HG03066 (cell line): ENCODE data around the gene BRINP1.

Experiments used
- ATAC-seq: cut with Tn5 transposase; IDR thresholded peaks from one replicate; pipeline ENCODE4 v1.9.1; 2021; ENCODE audit warnings: low read depth; ENCODE audit not compliant: unreplicated experiment

Gene BRINP1

DNA sequence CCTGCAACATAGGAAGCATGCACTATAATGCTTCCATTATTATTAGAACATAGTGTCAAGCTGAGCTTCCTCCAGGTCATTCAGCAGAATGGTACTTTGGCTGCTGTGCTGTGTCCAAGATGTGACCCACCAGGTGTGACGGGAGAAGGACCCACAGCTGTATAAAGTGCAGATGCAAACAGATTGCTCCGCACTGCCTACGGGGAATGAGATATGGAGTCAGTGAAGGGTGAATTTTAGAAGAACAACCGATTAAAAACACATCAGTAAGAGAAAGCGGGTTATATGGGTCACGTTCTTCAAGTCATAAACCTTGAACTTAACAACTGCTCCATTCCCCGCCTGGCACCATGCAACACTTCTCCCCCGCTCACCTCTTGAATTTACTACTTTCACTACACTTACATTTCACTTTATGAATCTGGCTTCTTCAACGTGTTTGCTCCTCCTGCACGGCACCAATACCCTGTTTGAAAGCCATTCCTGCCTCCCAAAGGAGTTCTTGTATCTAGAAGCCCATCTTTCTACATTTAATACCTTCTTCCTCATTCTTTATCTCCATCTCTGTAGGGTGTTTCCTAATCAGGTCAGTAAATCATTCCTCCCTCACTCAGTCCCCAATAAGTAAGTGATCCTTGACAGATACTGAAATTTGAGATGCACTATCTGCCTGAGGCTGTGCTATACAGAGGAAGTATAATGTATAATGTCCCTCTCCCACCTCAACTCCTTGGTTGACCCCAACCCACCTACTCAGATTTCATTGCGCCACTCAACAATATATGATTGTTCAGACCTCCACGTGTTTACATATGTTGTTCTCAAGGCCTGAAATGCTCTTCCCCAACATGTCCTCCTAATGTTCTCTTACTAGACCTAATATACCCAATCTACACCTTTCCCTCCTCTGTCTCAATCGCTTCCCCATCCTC, 25.9 kb downstream of the BRINP1 start:
- ATAC-seq, result no peak

DNA sequence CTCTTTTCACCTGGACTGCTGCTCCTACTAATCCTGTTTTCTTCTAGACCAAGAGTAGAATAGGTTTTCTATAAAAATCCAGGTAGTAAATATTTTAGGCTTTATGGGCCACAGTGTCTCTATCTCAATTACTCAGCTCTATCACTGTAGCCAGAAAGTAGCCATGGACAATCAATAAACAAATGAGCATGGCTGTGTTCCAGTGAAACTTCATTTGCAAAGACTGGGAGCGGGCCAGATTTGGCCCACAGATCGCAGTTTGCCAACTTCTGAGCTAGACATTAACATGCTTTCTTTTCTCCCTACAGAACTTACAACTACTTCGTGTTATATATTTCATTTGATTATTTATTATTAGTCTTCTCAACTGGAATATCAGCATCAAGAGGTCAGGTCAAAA, 30.2 kb downstream of the BRINP1 start:
- ATAC-seq, result no peak

- ATAC-seq, result no peak
Measured at GRCh38 chr9:119337573-119337972, 31.7 kb downstream of the BRINP1 start.

DNA sequence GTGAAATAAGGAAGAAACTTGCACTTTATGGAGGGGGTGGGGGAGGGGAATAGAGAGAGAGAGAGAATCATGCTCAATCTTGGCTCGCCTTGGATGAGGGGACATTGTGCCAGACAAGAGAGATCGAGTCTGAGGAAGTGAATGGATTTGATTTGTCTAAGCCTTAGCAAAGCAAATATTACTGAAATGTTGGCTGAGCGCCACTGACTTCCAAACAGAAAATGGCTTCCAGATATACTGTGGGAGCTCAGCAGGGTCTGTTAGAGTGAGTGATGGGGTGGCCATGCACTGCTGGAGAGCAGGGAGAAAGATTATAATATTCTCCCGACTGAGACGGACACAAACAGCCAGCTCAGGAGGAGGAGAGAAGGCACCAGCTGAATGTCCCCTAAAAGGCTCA, 34.5 kb downstream of the BRINP1 start:
- no peak for ATAC-seq

DNA sequence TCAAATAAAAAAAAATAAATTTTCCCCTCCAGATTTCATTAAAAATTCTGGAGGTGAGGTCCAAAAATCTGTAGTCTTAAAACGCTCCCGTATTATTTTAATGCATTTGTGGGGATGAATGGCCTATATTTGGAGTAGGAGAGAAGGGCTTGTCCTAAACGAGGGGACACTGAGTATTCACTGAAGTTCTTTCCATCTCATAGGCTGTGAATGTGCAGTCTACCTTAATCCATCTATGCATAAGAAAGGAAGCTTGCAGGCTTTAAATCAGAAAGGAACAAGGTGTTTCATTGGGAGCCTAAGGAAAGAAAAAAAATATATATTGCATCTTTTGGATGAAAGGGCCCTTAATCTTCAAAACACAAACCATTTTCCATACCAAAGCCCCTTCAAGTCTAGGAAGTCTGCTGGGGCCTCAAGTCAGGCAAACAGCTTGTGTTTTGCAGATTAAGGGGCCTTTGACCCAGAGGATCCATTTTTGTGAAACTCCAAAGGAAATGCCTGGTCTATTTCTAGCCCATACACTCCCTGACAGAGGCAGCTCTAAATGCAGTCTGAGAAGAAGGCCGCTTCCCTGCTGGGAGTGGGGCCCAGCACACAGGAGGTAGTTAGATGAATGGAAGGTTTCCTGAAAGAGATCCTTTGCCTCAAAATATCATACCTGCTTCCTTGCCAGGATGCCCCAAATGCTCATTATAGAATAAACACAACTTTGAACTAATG, 35.6 kb downstream of the BRINP1 start:
- no peak for ATAC-seq

DNA sequence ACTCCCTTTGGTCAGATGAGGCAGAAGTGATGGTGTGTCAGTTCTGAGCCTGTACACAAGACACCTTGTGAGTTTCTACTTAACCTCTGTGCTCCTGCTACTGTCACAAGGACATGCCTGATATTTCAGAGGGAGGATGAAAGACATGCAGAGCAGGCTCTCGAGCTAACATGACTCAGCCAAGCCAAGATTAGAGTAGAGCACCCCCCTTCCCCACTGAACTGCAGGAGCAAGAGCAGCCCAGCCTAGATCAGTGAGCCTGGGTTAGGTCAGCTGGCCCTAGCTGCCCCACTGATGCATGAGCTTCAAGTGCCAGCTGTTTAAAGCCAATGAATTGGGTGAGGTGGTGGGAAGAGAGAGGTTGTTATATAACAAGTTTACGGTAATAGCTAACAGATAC, 36.7 kb downstream of the BRINP1 start:
- no peak for ATAC-seq

- ATAC-seq, result no peak
Measured at GRCh38 chr9:119322184-119322583, 47.1 kb downstream of the BRINP1 start.

- ATAC-seq, result no peak
Measured at GRCh38 chr9:119318371-119318770, 50.9 kb downstream of the BRINP1 start.

DNA sequence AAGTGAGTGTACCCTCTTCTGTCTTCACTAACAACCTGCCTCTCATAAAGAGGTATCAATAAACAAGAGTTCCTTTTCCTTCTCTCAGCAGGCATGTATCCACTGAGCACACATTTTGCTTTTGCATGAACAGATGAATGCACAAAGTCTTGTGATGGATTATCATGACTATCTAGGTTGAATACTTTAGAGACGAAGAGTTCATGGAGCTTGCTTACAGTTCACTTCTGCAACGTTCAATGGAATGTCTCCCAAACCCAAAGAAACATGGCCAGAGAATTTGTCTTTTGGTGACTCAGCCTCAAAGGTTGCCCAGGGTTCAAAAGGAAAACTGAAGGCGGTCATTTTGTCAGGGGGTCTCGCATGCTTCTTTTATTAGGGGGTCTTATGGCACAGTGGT, 55.4 kb downstream of the BRINP1 start:
- ATAC-seq, result no peak

DNA sequence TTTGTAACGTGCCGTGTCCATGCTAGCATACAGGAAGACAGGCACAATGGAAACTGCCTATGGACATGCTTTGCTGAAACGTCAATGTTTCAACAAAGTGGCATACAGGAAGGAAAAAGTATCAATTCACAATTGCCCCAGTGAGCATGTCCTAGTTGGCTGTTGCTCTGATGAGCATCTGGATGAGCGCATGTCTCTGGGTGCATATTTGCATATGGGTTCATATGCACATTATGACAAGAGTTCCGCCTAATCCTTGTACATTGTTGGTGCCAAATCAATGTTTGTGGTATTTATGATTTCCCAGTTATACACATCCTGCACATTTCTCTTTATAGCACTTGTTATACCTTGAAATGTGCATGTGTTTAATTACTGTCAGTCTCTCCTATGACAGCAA, 58.5 kb downstream of the BRINP1 start:
- ATAC-seq, result no peak

DNA sequence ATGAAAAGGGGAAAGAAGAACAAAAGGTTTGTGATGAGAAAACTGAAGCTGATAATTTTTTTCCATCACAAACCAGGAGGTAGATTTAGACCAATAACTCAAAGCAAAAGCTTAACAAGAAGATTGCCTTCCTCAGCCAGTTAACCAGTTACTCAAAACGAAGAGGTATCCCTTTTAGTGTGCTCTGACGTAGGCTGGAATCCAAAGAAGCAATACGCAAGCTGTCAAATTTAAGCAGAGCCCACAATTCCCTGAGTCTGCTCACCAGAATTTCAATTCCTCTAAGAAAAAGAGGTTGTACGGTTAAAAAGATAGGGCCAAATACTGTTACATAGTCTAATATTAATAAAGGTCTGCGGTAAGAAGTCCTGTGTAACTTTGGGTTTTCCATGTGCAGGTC, 61.8 kb downstream of the BRINP1 start:
- no peak for ATAC-seq

- no peak for ATAC-seq
Measured at GRCh38 chr9:119304555-119304954, 64.7 kb downstream of the BRINP1 start.

GRCh38 chr9:119302988-119303698, 66.1 kb downstream of the BRINP1 start:
- ATAC-seq, result no peak

GRCh38 chr9:119298076-119298853, 71.0 kb downstream of the BRINP1 start:
- ATAC-seq, result peak; percentile 83

DNA sequence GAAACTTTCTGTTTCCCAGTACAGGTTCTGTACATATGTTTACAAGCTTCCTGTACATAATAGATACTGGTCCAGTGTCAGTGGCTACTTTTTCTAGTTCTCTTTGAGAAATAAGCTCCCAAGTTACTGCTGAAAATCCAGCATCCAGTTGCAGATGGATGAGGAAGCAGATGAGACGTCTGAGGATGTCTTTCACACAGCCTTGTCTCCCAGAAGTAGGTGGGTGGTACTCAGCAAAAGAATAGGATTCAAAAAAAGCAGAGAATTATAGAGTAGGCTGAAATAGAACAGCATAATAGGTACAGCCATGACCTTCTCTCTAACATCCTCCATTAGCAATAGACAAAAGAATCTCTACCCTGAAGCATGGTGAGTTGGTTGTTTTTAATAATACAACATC, 77.7 kb downstream of the BRINP1 start:
- no peak for ATAC-seq

- peak; percentile 86 for ATAC-seq
Measured at GRCh38 chr9:119289740-119290433, 79.3 kb downstream of the BRINP1 start.

DNA sequence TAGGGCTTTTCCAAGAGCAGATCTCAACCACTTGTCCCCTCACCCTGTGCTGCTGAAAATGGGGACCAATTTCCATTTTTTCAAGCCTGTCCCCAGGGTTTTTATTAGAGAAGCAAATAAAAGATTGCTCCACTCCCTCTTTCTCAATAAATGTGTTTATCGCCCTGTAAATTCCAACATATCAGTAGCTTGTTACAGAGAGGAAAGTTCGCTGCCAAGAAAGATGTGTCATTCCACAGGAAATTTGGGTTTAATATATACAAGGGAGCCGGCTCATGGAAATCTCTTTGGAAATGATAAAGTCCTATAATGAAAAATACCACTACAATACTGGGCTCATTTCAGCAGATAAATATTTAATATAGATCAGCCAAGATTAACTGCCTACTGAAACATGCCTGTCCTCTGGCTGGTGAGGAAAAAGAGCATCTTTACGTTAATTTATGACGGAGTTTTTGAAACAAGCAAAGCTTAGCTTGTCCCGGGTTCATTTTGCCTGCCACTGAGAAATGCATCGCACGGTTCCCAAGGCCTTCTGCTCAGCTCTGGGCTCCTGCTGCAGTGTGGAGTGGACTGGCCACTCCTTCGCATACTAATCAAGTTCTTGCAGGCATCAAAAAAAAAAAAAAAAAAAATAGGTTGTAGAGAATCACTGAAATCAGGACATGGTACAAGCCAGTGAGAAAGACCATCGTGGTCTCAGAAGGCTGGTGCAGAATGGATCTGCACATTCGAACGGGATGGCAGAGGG, 84.5 kb downstream of the BRINP1 start:
- no peak for ATAC-seq

- ATAC-seq, result no peak
Measured at GRCh38 chr9:119284118-119284517, 85.1 kb downstream of the BRINP1 start.
